GM10266 (cell line): Measurements from ENCODE around the gene CCDC142.

Experiments used
- DNase-seq: peaks from one replicate; pipeline ENCODE4 v3.0.0; 2012; ENCODE audit errors: extremely low spot score
- CTCF ChIP-seq: IDR thresholded peaks from 2 replicates; pipeline ENCODE4 v1.5.1; 2012; ENCODE audit warnings: mild to moderate bottlenecking, low read depth; ENCODE audit not compliant: control insufficient read depth, insufficient read depth; ENCODE audit errors: missing control alignments

CCDC142 gene

GRCh38 chr2:74503506-74504475 is 21.0 kb upstream of the CCDC142 start:
- DNase-seq, result no peak
- no peak for TF ChIP-seq CTCF

GRCh38 chr2:74502720-74503505 is 20.1 kb upstream of the CCDC142 start:
- peak; percentile 68 for TF ChIP-seq CTCF
- DNase-seq, result peak; percentile 80

DNA sequence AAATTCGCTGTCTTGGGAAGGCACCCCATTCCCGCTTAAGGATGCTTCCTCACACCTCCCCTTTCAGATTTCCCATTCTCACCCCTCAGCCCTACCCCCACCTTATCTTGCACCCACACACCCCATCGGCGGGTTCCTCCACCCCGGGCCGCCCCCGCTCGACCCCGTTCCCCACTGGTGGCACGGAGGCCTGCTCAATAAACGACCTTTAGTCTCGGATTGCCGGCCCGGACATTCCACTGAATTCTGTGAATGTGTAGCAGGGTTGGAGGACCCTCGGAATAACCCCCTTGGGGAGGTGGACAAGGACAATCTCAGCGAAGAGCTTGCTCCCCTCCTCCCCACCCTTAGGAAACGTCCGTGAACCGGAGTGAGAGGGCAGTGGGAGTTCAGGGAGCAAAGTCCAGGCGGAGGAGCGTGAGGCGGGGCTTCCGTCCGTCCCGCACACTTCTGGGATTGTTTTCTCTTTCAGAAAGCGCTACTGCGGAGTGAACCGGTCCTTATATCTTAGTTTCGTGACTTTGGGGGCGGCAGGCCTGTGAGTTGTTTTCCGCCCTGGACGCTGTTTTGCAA is 19.4 kb upstream of the CCDC142 start:
- DNase-seq, result peak; percentile 32
- no peak for TF ChIP-seq CTCF

DNA sequence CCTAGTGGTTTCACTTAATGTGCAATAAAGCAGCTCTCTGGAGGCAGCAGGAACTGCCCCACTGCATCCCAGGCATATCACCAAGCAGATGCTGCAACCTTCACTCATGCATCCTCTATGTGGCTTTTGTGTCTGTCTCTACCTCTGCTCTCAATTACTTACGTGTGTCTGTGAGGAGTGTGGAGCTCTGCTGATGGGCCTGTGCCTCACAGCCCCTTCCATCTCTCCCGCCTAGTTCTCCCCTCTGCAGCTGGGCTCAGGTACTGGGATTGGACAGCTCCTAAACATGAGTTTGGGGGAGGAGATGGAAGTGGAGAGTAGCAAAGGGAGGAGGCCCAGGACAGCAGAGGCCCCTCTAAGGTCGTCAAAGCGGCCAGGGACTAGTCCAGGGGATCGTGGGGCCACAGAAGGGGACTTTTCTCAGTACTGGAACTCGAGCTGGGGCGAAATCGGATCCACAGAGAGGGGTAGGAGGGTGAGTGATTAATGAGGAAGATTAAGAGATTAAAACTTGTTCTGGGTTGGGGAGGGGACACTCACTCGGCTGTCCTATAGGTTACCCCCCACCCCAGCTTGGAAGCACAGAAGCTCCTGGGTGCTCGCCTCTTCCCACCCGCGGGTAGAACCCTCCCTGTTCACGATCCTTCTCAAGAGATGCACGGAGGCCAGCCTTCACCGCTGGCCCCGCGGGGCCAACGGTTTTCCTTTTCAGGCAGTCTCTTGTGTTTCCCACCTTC is 18.7 kb upstream of the CCDC142 start:
- DNase-seq, result no peak

DNA sequence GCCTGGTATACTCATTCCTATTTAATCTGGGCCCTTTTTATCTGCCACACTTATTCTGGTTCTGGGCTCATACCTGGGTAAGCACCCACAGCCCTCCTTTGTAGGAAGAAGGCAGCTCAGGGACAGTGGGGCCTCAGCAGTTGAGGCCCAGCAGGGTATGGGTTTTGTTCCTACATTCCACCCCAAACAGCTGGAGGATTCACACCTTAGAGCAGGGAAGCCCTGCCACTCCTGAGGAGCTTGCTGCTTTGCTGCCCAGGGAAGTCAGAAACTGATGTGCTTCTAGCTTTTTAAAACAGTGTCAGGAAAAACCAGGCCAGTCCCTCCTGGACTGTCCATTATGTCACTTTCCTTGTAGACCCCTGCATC is 17.8 kb upstream of the CCDC142 start:
- DNase-seq, result no peak
- TF ChIP-seq CTCF, result no peak

More for the DNA sequence above, 18.7 kb upstream of the CCDC142 start:
- TF ChIP-seq CTCF, result no peak

- DNase-seq, result no peak
- TF ChIP-seq CTCF, result no peak
Observed at GRCh38 chr2:74499940-74500577, 17.3 kb upstream of the CCDC142 start.
